GM23338 (cell line): Measurements from ENCODE around the gene BCL2L12. TPM values are rescaled to one million over a fixed set of nuclear protein-coding genes. Genes with fewer than 3 reads are reported as not detected.
A peak's percentile ranks its signal among the peaks of the same experiment; 100 is the strongest.

ENCODE experiments used
- ATAC-seq: fragments of 200-7000 bp; cut with Tn5 transposase; 3 replicates; pipeline ENCODE4 v1.9.1; 2020
- DNase-seq: peaks from one replicate; pipeline ENCODE4 v3.0.0-alpha.2; 2015; ENCODE audit warnings: low spot score
- H2AFZ ChIP-seq: fragments of 200-600 bp; sonication (generic); 2 replicates; pipeline ENCODE4 v1.8.0; 2016; ENCODE audit warnings: antibody characterized with exemption, mild to moderate bottlenecking, moderate library complexity
- H3F3A ChIP-seq: fragments of 200-600 bp; sonication (generic); replicated peaks from 2 replicates; pipeline ENCODE4 v1.8.0; 2017; ENCODE audit warnings: antibody characterized with exemption, mixed run types, low read depth
- H3K27ac ChIP-seq: fragments of 200-600 bp; sonication (generic); 2 replicates; pipeline ENCODE4 v1.6.1; 2016; ENCODE audit warnings: low read depth
- H3K27me3 ChIP-seq: fragments of 200-600 bp; sonication (generic); 2 replicates; pipeline ENCODE4 v1.8.0; 2016; ENCODE audit warnings: mild to moderate bottlenecking, mixed run types, moderate library complexity; ENCODE audit not compliant: insufficient read depth
- H3K36me3 ChIP-seq: fragments of 200-600 bp; sonication (generic); 2 replicates; pipeline ENCODE4 v1.8.0; 2016; ENCODE audit warnings: mild to moderate bottlenecking; ENCODE audit not compliant: insufficient read depth
- H3K4me1 ChIP-seq: fragments of 200-600 bp; sonication (generic); 2 replicates; pipeline ENCODE4 v1.8.0; 2016; ENCODE audit warnings: mild to moderate bottlenecking, moderate library complexity; ENCODE audit not compliant: insufficient read depth
- H3K4me2 ChIP-seq: fragments of 200-600 bp; sonication (generic); 2 replicates; pipeline ENCODE4 v1.7.1; 2017; ENCODE audit warnings: mixed run types
- H3K4me3 ChIP-seq: fragments of 200-600 bp; sonication (generic); 2 replicates; pipeline ENCODE4 v1.6.1; 2016; ENCODE audit warnings: mixed run types
- H3K79me2 ChIP-seq: fragments of 200-600 bp; sonication (generic); replicated peaks from 2 replicates; pipeline ENCODE4 v1.8.0; 2017; ENCODE audit warnings: mild to moderate bottlenecking; ENCODE audit not compliant: insufficient read depth
- H3K9me2 ChIP-seq: fragments of 200-600 bp; sonication (generic); 2 replicates; pipeline ENCODE4 v1.8.0; 2017; ENCODE audit not compliant: insufficient read depth
- H4K20me1 ChIP-seq: fragments of 200-600 bp; sonication (generic); replicated peaks from 2 replicates; pipeline ENCODE4 v1.8.0; 2017; ENCODE audit warnings: mild to moderate bottlenecking; ENCODE audit not compliant: insufficient read depth
- H3K27ac Mint-ChIP-seq: 2 replicates; pipeline ENCODE4 v1.8.0; 2020; ENCODE audit warnings: inconsistent platforms, mild to moderate bottlenecking, moderate library complexity, mixed read lengths
- H3K27me3 Mint-ChIP-seq: 3 replicates; pipeline ENCODE4 v1.8.0; 2022; ENCODE audit warnings: low read depth, mild to moderate bottlenecking, moderate library complexity, mixed read lengths, inconsistent platforms; ENCODE audit not compliant: insufficient read depth, poor library complexity
- H3K36me3 Mint-ChIP-seq: 3 replicates; pipeline ENCODE4 v1.8.0; 2021; ENCODE audit warnings: low read depth, mild to moderate bottlenecking, inconsistent platforms, moderate library complexity, mixed read lengths
- H3K4me1 Mint-ChIP-seq: 3 replicates; pipeline ENCODE4 v1.8.0; 2020; ENCODE audit warnings: mild to moderate bottlenecking, inconsistent platforms, mixed read lengths
- H3K4me3 Mint-ChIP-seq: 3 replicates; pipeline ENCODE4 v1.8.0; 2021; ENCODE audit warnings: moderate library complexity, mild to moderate bottlenecking, inconsistent platforms, mixed read lengths
- H3K9me3 Mint-ChIP-seq: 3 replicates; pipeline ENCODE4 v1.8.0; 2020; ENCODE audit warnings: moderate library complexity, mild to moderate bottlenecking, inconsistent platforms, mixed read lengths
- CREB1 ChIP-seq: fragments of 250-450 bp; sonication (Bioruptor Pico); IDR thresholded peaks from 2 replicates; pipeline ENCODE4 v1.5.0; 2020; ENCODE audit warnings: low read depth, mild to moderate bottlenecking, moderate library complexity
- JUNB ChIP-seq: IDR thresholded peaks from one replicate; pipeline ENCODE4 v1.6.1; 2016; ENCODE audit warnings: antibody characterized with exemption; ENCODE audit not compliant: unreplicated experiment
- NANOG ChIP-seq: IDR thresholded peaks from 2 replicates; pipeline ENCODE4 v1.6.1; 2016; ENCODE audit warnings: antibody characterized with exemption, borderline replicate concordance
- STAT1 ChIP-seq: IDR thresholded peaks from one replicate; pipeline ENCODE4 v1.6.1; 2016; ENCODE audit warnings: antibody characterized with exemption; ENCODE audit not compliant: unreplicated experiment
- ZNF114 ChIP-seq: fragments of 250-450 bp; sonication (Bioruptor Pico); IDR thresholded peaks from 2 replicates; pipeline ENCODE4 v1.5.0; 2020; ENCODE audit warnings: mild to moderate bottlenecking, moderate library complexity
- polyA plus RNA-seq: library from polyadenylated mRNA; unstranded; fragments of >200 nt; fragmentation: Nextera tagmentation; extraction: Ambion mirVana; gene quantifications from 2 replicates; pipeline ENCODE4 v1.2.1, GENCODE V29; 2016
- total RNA-seq: library from RNA; depleted of rRNA; stranded (reverse); fragments of >200 nt; shearing (Covaris generic); gene quantifications from 2 replicates; pipeline ENCODE4 v1.2.3, GENCODE V29; 2014
- TF ChIP-seq, protein P1 (sequence below): IDR thresholded peaks from 2 replicates; pipeline ENCODE4 v1.6.1; 2016; ENCODE audit warnings: antibody characterized with exemption
- TF ChIP-seq, protein P2 (sequence below): IDR thresholded peaks from one replicate; pipeline ENCODE4 v1.6.1; 2018; ENCODE audit warnings: antibody characterized with exemption; ENCODE audit not compliant: unreplicated experiment

The BCL2L12 gene
- total and polyA plus RNA-seq, 2 experiments from 2014 or later: 61.3 to 102 TPM

- H3F3A ChIP-seq: peaks cover 35% of the 10 kb centered on the region
- H3K9me3 Mint-ChIP-seq: no peaks in the 10 kb centered on the region; the same call in 2 of the 3 replicates
- H3K4me1 Mint-ChIP-seq: peaks cover 17% of the 10 kb centered on the region
- H3K4me3 ChIP-seq: peak overlapping the region; percentile 70
- peak overlapping the region; percentile 98 for H3K4me3 Mint-ChIP-seq
- H3K9me2 ChIP-seq: no peaks in the 10 kb centered on the region
- DNase-seq: peak; percentile 88
- peaks cover 26% of the 10 kb centered on the region for H3K36me3 ChIP-seq
- no peaks in the 10 kb centered on the region for H3K27me3 ChIP-seq
- peaks cover 27% of the 10 kb centered on the region for H4K20me1 ChIP-seq
- no peak overlapping the region for H3K27ac ChIP-seq
- H3K27ac Mint-ChIP-seq: peak overlapping the region; percentile 95
- H3K27me3 Mint-ChIP-seq: peaks cover 19% of the 10 kb centered on the region
- H2AFZ ChIP-seq: no peak overlapping the region
- TF ChIP-seq CREB1 (no peak), JUNB (no peak)
- TF ChIP-seq, protein P1, sequence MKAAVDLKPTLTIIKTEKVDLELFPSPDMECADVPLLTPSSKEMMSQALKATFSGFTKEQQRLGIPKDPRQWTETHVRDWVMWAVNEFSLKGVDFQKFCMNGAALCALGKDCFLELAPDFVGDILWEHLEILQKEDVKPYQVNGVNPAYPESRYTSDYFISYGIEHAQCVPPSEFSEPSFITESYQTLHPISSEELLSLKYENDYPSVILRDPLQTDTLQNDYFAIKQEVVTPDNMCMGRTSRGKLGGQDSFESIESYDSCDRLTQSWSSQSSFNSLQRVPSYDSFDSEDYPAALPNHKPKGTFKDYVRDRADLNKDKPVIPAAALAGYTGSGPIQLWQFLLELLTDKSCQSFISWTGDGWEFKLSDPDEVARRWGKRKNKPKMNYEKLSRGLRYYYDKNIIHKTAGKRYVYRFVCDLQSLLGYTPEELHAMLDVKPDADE: peak; percentile 48; the same call in 1 of the 2 replicates
- TF ChIP-seq, protein P2, sequence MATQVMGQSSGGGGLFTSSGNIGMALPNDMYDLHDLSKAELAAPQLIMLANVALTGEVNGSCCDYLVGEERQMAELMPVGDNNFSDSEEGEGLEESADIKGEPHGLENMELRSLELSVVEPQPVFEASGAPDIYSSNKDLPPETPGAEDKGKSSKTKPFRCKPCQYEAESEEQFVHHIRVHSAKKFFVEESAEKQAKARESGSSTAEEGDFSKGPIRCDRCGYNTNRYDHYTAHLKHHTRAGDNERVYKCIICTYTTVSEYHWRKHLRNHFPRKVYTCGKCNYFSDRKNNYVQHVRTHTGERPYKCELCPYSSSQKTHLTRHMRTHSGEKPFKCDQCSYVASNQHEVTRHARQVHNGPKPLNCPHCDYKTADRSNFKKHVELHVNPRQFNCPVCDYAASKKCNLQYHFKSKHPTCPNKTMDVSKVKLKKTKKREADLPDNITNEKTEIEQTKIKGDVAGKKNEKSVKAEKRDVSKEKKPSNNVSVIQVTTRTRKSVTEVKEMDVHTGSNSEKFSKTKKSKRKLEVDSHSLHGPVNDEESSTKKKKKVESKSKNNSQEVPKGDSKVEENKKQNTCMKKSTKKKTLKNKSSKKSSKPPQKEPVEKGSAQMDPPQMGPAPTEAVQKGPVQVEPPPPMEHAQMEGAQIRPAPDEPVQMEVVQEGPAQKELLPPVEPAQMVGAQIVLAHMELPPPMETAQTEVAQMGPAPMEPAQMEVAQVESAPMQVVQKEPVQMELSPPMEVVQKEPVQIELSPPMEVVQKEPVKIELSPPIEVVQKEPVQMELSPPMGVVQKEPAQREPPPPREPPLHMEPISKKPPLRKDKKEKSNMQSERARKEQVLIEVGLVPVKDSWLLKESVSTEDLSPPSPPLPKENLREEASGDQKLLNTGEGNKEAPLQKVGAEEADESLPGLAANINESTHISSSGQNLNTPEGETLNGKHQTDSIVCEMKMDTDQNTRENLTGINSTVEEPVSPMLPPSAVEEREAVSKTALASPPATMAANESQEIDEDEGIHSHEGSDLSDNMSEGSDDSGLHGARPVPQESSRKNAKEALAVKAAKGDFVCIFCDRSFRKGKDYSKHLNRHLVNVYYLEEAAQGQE: no peak
- H3K4me2 ChIP-seq: peak overlapping the region; percentile 91
- H3K4me1 ChIP-seq: peaks cover 9% of the 10 kb centered on the region
- peak; percentile 34 for ATAC-seq
- H3K36me3 Mint-ChIP-seq: peaks cover 48% of the 10 kb centered on the region
- peaks cover 36% of the 10 kb centered on the region for H3K79me2 ChIP-seq
Observed at GRCh38 chr19:49666120-49666444, 349 bp downstream of the BCL2L12 start.

GRCh38 chr19:49667473-49667872 is 1.7 kb downstream of the BCL2L12 start:
- Mint-ChIP-seq H3K36me3 (peaks cover 43% of the 10 kb centered on the region), H3K27me3 (peaks cover 19% of the 10 kb centered on the region), H3K9me3 (no peaks in the 10 kb centered on the region; the same call in 1 of the 3 replicates), H3K27ac (no peak overlapping the region), H3K4me3 (peak overlapping the region; percentile 98), H3K4me1 (peaks cover 24% of the 10 kb centered on the region)
- H3K79me2 ChIP-seq: peaks cover 36% of the 10 kb centered on the region
- no peak overlapping the region for H2AFZ ChIP-seq
- H3K36me3 ChIP-seq: peaks cover 18% of the 10 kb centered on the region
- ATAC-seq (no peak), DNase-seq (no peak)
- H3K4me3 ChIP-seq: no peak overlapping the region
- no peaks in the 10 kb centered on the region for H3K27me3 ChIP-seq
- H3K27ac ChIP-seq: no peak overlapping the region
- H3K4me2 ChIP-seq: no peak overlapping the region
- peaks cover 15% of the 10 kb centered on the region for H3K4me1 ChIP-seq
- H4K20me1 ChIP-seq: peaks cover 21% of the 10 kb centered on the region
- H3F3A ChIP-seq: peaks cover 43% of the 10 kb centered on the region
- no peaks in the 10 kb centered on the region for H3K9me2 ChIP-seq
- TF ChIP-seq NANOG (no peak), STAT1 (no peak), ZNF114 (CRISPR knock-in tag) (no peak)
